K562 (cell line): ENCODE data around the gene INO80D. TPM values are rescaled to one million over a fixed set of nuclear protein-coding genes. Genes with fewer than 3 reads are reported as not detected.

Source experiments
- ATAC-seq: fragments of 200-7000 bp; cut with Tn5 transposase; 3 replicates; pipeline ENCODE4 v1.9.1; 2020; ENCODE audit warnings: moderate library complexity
- BruUV-seq: library from RNA; stranded (reverse); fragments of 400-500 nt; replicated peaks from 2 replicates; lab custom pipeline; 2021; lab: Mats Ljungman, UMichigan
- CTCF ChIA-PET: fragments of 300-600 bp; formaldehyde crosslinking; extraction: SDS; loops from one replicate; lab custom pipeline; 2021; ENCODE audit warnings: low intra/inter-chr PET ratio; lab: Yijun Ruan, JAX
- POLR2A ChIA-PET: fragments of 300-600, 350-650 bp; sonication (Branson Sonifier 250); formaldehyde crosslinking; extraction: SDS; loops from one replicate; lab custom pipeline; 2021; ENCODE audit warnings: antibody characterized with exemption, inconsistent platforms; lab: Yijun Ruan, JAX
- DNase-seq, 4 experiments: peaks; one replicate each; pipeline versions ENCODE4 v3.0.0 to v3.0.0-alpha.2; 2011 to 2018; ENCODE audit warnings: low spot score in 3 of 4, mixed read lengths in 3 of 4; ENCODE audit errors: extremely low read depth in 1 of 4
- FAIRE-seq: peaks from 2 replicates; lab custom pipeline; 2011; peaks lifted over from hg19 to GRCh38; lab: Jason Lieb, UNC
- H2AFZ ChIP-seq: 2 replicates; pipeline ENCODE4 v1.6.0; 2011; ENCODE audit warnings: low read depth, low read length, control low read depth, inconsistent platforms
- H3K27ac ChIP-seq: fragments of 200-600 bp; 3 replicates; pipeline ENCODE4 v1.8.0; 2011; ENCODE audit warnings: low read depth, mild to moderate bottlenecking, control low read depth, inconsistent platforms, low read length, moderate library complexity, mixed read lengths; ENCODE audit errors: extremely low read depth
- H3K27me3 ChIP-seq, 2 experiments: fragments of 300-600 bp in 1 of 2; 2 replicates in 1 of 2; 3 replicates in 1 of 2; pipeline versions ENCODE4 v1.6.0 to v1.8.0; 2011; ENCODE audit warnings: inconsistent platforms in 2 of 2, low read length in 2 of 2, mild to moderate bottlenecking in 1 of 2, mixed read lengths in 1 of 2, moderate library complexity in 1 of 2; ENCODE audit not compliant: control insufficient read depth in 2 of 2, insufficient read depth in 2 of 2
- H3K36me3 ChIP-seq: fragments of 300-600 bp; 3 replicates; pipeline ENCODE4 v1.8.0; 2011; ENCODE audit warnings: mild to moderate bottlenecking, low read length, inconsistent platforms; ENCODE audit not compliant: control insufficient read depth, insufficient read depth
- H3K4me1 ChIP-seq, 2 experiments: fragments of 200-600 bp in 1 of 2; replicated peaks in 1 of 2; 2 replicates in 1 of 2; 3 replicates in 1 of 2; pipeline versions ENCODE4 v1.5.1 to v1.8.0; 2011; ENCODE audit warnings: inconsistent platforms in 2 of 2, low read length in 2 of 2, mild to moderate bottlenecking in 1 of 2, mixed read lengths in 1 of 2, moderate library complexity in 1 of 2; ENCODE audit not compliant: control insufficient read depth in 2 of 2, insufficient read depth in 2 of 2
- H3K4me2 ChIP-seq: 2 replicates; pipeline ENCODE4 v1.6.1; 2011; ENCODE audit warnings: low read length, control low read depth, inconsistent platforms, mixed read lengths; ENCODE audit not compliant: insufficient read depth
- H3K4me3 ChIP-seq: fragments of 200-600 bp; sonication (generic), shearing (Covaris generic); 2 replicates; pipeline ENCODE4 v1.5.1; 2016; ENCODE audit warnings: control low read depth, inconsistent platforms
- H3K79me2 ChIP-seq: fragments of 200-600 bp; 3 replicates; pipeline ENCODE4 v1.8.0; 2011; ENCODE audit warnings: low read length, inconsistent platforms; ENCODE audit not compliant: control insufficient read depth, insufficient read depth
- H3K9ac ChIP-seq, 2 experiments: 2 replicates each; pipeline versions ENCODE4 v1.6.0 to v1.6.1; 2011; ENCODE audit warnings: low read depth in 2 of 2, low read length in 2 of 2, control low read depth in 1 of 2, inconsistent platforms in 1 of 2, mild to moderate bottlenecking in 1 of 2, mixed read lengths in 1 of 2; ENCODE audit not compliant: insufficient read depth in 1 of 2
- H3K9me1 ChIP-seq: one replicate; pipeline ENCODE4 v1.6.0; 2011; ENCODE audit warnings: inconsistent platforms, mild to moderate bottlenecking, low read length, moderate library complexity; ENCODE audit not compliant: control insufficient read depth, insufficient read depth
- H3K9me3 ChIP-seq: replicated peaks from 2 replicates; pipeline ENCODE4 v1.5.1; 2011; ENCODE audit warnings: low read depth, low read length, inconsistent platforms; ENCODE audit not compliant: control insufficient read depth, insufficient read depth
- H4K20me1 ChIP-seq: replicated peaks from 2 replicates; pipeline ENCODE4 v1.6.1; 2011; ENCODE audit warnings: low read length, inconsistent platforms, mixed read lengths; ENCODE audit not compliant: control insufficient read depth, insufficient read depth
- CHCHD3 ChIP-seq: fragments of 250-450 bp; sonication (Bioruptor Pico); IDR thresholded peaks from 2 replicates; pipeline ENCODE4 v2.1.2; 2022; ENCODE audit warnings: mild to moderate bottlenecking
- CTBP1 ChIP-seq: fragments of 450-650 bp; IDR thresholded peaks from 2 replicates; pipeline ENCODE4 v1.6.1; 2016; ENCODE audit warnings: borderline replicate concordance
- DEAF1 ChIP-seq: fragments of 450-650 bp; formaldehyde crosslinking; IDR thresholded peaks from 2 replicates; pipeline ENCODE4 v1.4.0; 2020; ENCODE audit warnings: mild to moderate bottlenecking, moderate library complexity
- GABPA ChIP-seq: fragments of 200-800 bp; sonication (Bioruptor generic); conservative IDR thresholded peaks from 2 replicates; pipeline ENCODE4 v1.6.1; 2016; ENCODE audit warnings: low read depth, missing genetic modification characterization, missing compliant biosample characterization
- GMEB1 ChIP-seq: fragments of 250-450 bp; sonication (Bioruptor Pico); IDR thresholded peaks from 2 replicates; pipeline ENCODE4 v1.4.0; 2020; ENCODE audit warnings: mild to moderate bottlenecking
- L3MBTL2 ChIP-seq: fragments of 450-650 bp; IDR thresholded peaks from 2 replicates; pipeline ENCODE4 v1.6.1; 2016; ENCODE audit warnings: mild to moderate bottlenecking, moderate library complexity
- LEF1 ChIP-seq: fragments of 450-650 bp; IDR thresholded peaks from 2 replicates; pipeline ENCODE4 v1.6.1; 2016; ENCODE audit warnings: mild to moderate bottlenecking
- POLR2H ChIP-seq: IDR thresholded peaks from 2 replicates; pipeline ENCODE4 v1.6.1; 2016; ENCODE audit warnings: missing genetic modification characterization, low read depth, mild to moderate bottlenecking, control low read depth, missing compliant biosample characterization, moderate library complexity
- RFX1 ChIP-seq: fragments of 450-650 bp; IDR thresholded peaks from 2 replicates; pipeline ENCODE4 v1.6.1; 2016; ENCODE audit warnings: mild to moderate bottlenecking, moderate library complexity
- SAP30 ChIP-seq: fragments of 200-600 bp; sonication (generic); IDR thresholded peaks from 2 replicates; pipeline ENCODE4 v1.6.1; 2012; ENCODE audit warnings: borderline replicate concordance, low read depth, mild to moderate bottlenecking, moderate library complexity, low read length, control low read depth, inconsistent platforms; ENCODE audit not compliant: insufficient read depth, poor library complexity, severe bottlenecking
- SIRT6 ChIP-seq: IDR thresholded peaks from one replicate; pipeline ENCODE4 v1.6.1; 2012; ENCODE audit warnings: low read depth, mild to moderate bottlenecking, control low read depth, inconsistent platforms, low read length, moderate library complexity
- SMARCA5 ChIP-seq: fragments of 450-650 bp; IDR thresholded peaks from 2 replicates; pipeline ENCODE4 v1.6.1; 2016
- SRSF1 ChIP-seq: fragments of 200-400 bp; formaldehyde crosslinking; IDR thresholded peaks from 2 replicates; pipeline ENCODE4 v1.6.1; 2017; ENCODE audit warnings: mild to moderate bottlenecking, low read depth, low read length, moderate library complexity
- ZKSCAN1 ChIP-seq: fragments of 150-350 bp; IDR thresholded peaks from 2 replicates; pipeline ENCODE4 v1.6.1; 2016; ENCODE audit warnings: low read depth, low read length
- ZNF217 ChIP-seq: sonication (generic); formaldehyde crosslinking; IDR thresholded peaks from 2 replicates; pipeline ENCODE4 v1.8.0; 2022; ENCODE audit warnings: mild to moderate bottlenecking, missing genetic modification reagents
- ZNF263 ChIP-seq: sonication (generic); formaldehyde crosslinking; IDR thresholded peaks from 2 replicates; pipeline ENCODE4 v1.8.0; 2022; ENCODE audit warnings: mild to moderate bottlenecking, missing genetic modification reagents, borderline replicate concordance
- ZNF830 ChIP-seq: fragments of 250-450 bp; sonication (Bioruptor Pico); IDR thresholded peaks from 2 replicates; pipeline ENCODE4 v1.5.0; 2021; ENCODE audit warnings: mild to moderate bottlenecking
- WGBS: fragments of 100-300 bp; shearing (Covaris generic); methylation state at CpG from one replicate; pipeline ENCODE4 v1.1.6; 2016; ENCODE audit warnings: low coverage, mixed read lengths; ENCODE audit not compliant: insufficient coverage; ENCODE audit errors: missing lambda C conversion rate; 5-methylcytosine and 5-hydroxymethylcytosine counted together
- in situ Hi-C: fragments of 300-500 bp; cut with MboI; formaldehyde crosslinking; loops from 4 replicates; pipeline ENCODE4 v1.15.0; 2018; ENCODE audit warnings: inconsistent platforms, mixed read lengths
- intact Hi-C: fragments of 100-400 bp; cut with micrococcal nuclease; formaldehyde crosslinking; loops from 2 replicates; pipeline ENCODE4 v1.14.2; 2022
- polyA plus RNA-seq, 8 experiments: library from polyadenylated mRNA; depleted of rRNA in 4 of 8; stranded (reverse) in 5 of 8; unstranded in 3 of 8; fragments of >200 nt; fragmentation: Nextera tagmentation in 2 of 8; fragmentation: Illumina TruSeq in 1 of 8; extraction: Ambion mirVana in 2 of 8; extraction: Trizol in 1 of 8; gene quantifications; 2 replicates each; pipeline versions ENCODE4 v1.2.1 to v1.2.3, GENCODE V29; 2011 to 2014; ENCODE audit warnings: inconsistent platforms in 1 of 8, missing spikeins in 1 of 8
- total RNA-seq, 7 experiments: library from RNA; depleted of rRNA in 6 of 7; stranded (reverse); fragments of >200 nt in 6 of 7; fragmentation: Illumina TruSeq in 2 of 7; extraction: Trizol in 2 of 7; gene quantifications; 2 replicates each; pipeline versions ENCODE4 v1.2.1 to v1.2.3, GENCODE V29; 2011 to 2021; ENCODE audit warnings: low replicate concordance in 1 of 7
- TF ChIP-seq, protein P1 (sequence below): sonication (generic); formaldehyde crosslinking; IDR thresholded peaks from 2 replicates; pipeline ENCODE4 v1.8.1; 2022; ENCODE audit warnings: missing genetic modification reagents

Gene INO80D
- total and polyA plus RNA-seq, 9 of the 15 experiments (the other 6 are each of a cell fraction or from before 2014, with no cell fraction given) = 0.64 to 8.1 (median 2.9) TPM

DNA sequence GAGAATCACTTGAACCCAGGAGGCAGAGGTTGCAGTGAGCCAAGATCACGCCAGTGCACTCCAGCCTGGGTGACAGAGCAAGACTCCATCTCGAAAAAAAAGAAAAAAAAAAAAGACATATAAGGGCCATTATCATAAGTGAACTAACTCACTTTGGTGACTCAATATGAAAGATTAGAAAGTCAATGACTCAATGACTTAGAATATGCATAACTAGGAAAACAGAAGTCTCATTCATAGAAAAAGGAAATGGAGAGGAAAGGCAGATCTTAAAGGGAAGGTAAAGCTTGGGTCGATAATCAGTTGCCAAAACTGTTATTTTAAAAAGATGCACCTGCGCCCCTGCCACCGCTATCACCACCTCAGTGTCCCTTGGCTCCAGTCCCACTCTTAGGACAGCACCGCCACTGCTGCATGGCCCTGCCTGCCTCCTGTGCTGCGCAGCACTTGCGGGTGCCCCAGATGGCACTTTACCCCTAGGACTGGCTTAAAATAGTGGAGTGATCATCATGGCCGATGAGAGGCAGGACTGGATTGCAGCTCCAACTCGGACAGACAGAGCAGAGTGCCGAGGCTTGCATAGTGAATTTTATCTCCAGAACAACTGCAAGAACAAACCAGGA lies 54.7 kb downstream of the INO80D start (continued):
- no peak for TF ChIP-seq ZNF217
- no peak for TF ChIP-seq GABPA
- no peak for TF ChIP-seq SAP30
- TF ChIP-seq SRSF1 = no peak
- TF ChIP-seq ZKSCAN1 = no peak
- TF ChIP-seq, all 486 proteins: peak for 0

GRCh38 chr2:206028101-206028500 lies 57.9 kb downstream of the INO80D start:
- POLR2A ChIA-PET = interaction anchor here (1.2 kb wide), 1 partner anchor 131 kb away, joined by 3 read pairs; the partner anchor contains the start of genes EEF1B2 and NDUFS1
- in situ Hi-C loops = no loop called here
- TF ChIP-seq CTBP1 (no peak), SIRT6 (no peak), ZNF263 (CRISPR knock-in tag) (no peak), CHCHD3 (CRISPR knock-in tag) (no peak), DEAF1 (CRISPR knock-in tag) (no peak), LEF1 (no peak), SMARCA5 (no peak), RFX1 (no peak), ZNF830 (no peak), L3MBTL2 (no peak), POLR2H (tag) (no peak), GMEB1 (CRISPR knock-in tag) (no peak)
- TF ChIP-seq, protein P1, sequence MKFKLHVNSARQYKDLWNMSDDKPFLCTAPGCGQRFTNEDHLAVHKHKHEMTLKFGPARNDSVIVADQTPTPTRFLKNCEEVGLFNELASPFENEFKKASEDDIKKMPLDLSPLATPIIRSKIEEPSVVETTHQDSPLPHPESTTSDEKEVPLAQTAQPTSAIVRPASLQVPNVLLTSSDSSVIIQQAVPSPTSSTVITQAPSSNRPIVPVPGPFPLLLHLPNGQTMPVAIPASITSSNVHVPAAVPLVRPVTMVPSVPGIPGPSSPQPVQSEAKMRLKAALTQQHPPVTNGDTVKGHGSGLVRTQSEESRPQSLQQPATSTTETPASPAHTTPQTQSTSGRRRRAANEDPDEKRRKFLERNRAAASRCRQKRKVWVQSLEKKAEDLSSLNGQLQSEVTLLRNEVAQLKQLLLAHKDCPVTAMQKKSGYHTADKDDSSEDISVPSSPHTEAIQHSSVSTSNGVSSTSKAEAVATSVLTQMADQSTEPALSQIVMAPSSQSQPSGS (CRISPR knock-in tag) = no peak

More at GRCh38 chr2:206028101-206028500, 57.9 kb downstream of the INO80D start:
- no peak overlapping the region for H3K9ac ChIP-seq
- no peaks in the 10 kb centered on the region for H4K20me1 ChIP-seq
- ATAC-seq = no peak
- no peak overlapping the region for H3K4me3 ChIP-seq
- intact Hi-C loops = no loop called here
- no peak overlapping the region for H2AFZ ChIP-seq
- no peaks in the 10 kb centered on the region for H3K27me3 ChIP-seq
- H3K4me1 ChIP-seq = no peaks in the 10 kb centered on the region; a peak in 1 of 5 replicates
- no TSS peak for BruUV-seq
- 88% methylated on average over 7 of the region's 10 CpGs for WGBS
- no peaks in the 10 kb centered on the region for H3K79me2 ChIP-seq
- no peaks in the 10 kb centered on the region for H3K9me1 ChIP-seq
- CTCF ChIA-PET = no interaction called here
- H3K27ac ChIP-seq = no peak overlapping the region
- H3K9me3 ChIP-seq = no peaks in the 10 kb centered on the region
- peaks cover 8% of the 10 kb centered on the region; the same call in 1 of the 3 replicates for H3K36me3 ChIP-seq
- FAIRE-seq = no peak
- no peak overlapping the region for H3K4me2 ChIP-seq
- no peak for DNase-seq
